WTC11 (cell line): ENCODE results near the gene TMEM150A. TPM values are rescaled to one million over a fixed set of nuclear protein-coding genes. Genes with fewer than 3 reads are reported as not detected.

Source experiments
- ATAC-seq: fragments of 200-7000 bp; cut with Tn5 transposase; 2 replicates; pipeline ENCODE4 v1.10.0; 2021; ENCODE audit warnings: mild to moderate bottlenecking, moderate library complexity
- CTCF ChIA-PET: fragments of 300-600 bp; sonication (Branson Sonifier 250); formaldehyde crosslinking; loops from one replicate; lab custom pipeline; 2021; ENCODE audit warnings: antibody characterized with exemption; lab: Charles Lee
- POLR2A ChIA-PET: fragments of 350-600 bp; sonication (Branson Sonifier 250); formaldehyde crosslinking; loops from one replicate; lab custom pipeline; 2021; ENCODE audit warnings: antibody characterized with exemption; lab: Charles Lee
- DNase-seq: peaks from one replicate; pipeline ENCODE4 v3.0.0; 2021; ENCODE audit warnings: low spot score
- H3K27ac Mint-ChIP-seq: 2 replicates; pipeline ENCODE4 v1.8.0; 2021; ENCODE audit warnings: mixed read lengths
- H3K27me3 Mint-ChIP-seq: 2 replicates; pipeline ENCODE4 v1.8.0; 2021; ENCODE audit warnings: low read depth, mild to moderate bottlenecking, moderate library complexity, mixed read lengths
- H3K36me3 Mint-ChIP-seq: 2 replicates; pipeline ENCODE4 v1.8.0; 2021; ENCODE audit warnings: mixed read lengths
- H3K4me1 Mint-ChIP-seq: 2 replicates; pipeline ENCODE4 v1.8.0; 2022; ENCODE audit warnings: mixed read lengths
- H3K4me3 Mint-ChIP-seq: 2 replicates; pipeline ENCODE4 v1.8.0; 2021; ENCODE audit warnings: mild to moderate bottlenecking, moderate library complexity, mixed read lengths
- H3K9me3 Mint-ChIP-seq: 2 replicates; pipeline ENCODE4 v1.8.0; 2021; ENCODE audit warnings: mixed read lengths
- ARID4B ChIP-seq: sonication (generic); formaldehyde crosslinking; IDR thresholded peaks from 2 replicates; pipeline ENCODE4 v1.8.0; 2023; ENCODE audit warnings: missing genetic modification reagents, mild to moderate bottlenecking, borderline replicate concordance
- E2F5 ChIP-seq: sonication (generic); formaldehyde crosslinking; IDR thresholded peaks from 2 replicates; pipeline ENCODE4 v1.8.1; 2022; ENCODE audit warnings: mild to moderate bottlenecking, moderate library complexity, missing genetic modification reagents
- FOXJ3 ChIP-seq: sonication (generic); formaldehyde crosslinking; IDR thresholded peaks from 2 replicates; pipeline ENCODE4 v1.9.0; 2021; ENCODE audit warnings: missing genetic modification reagents, mild to moderate bottlenecking, borderline replicate concordance
- FOXK1 ChIP-seq: sonication (generic); formaldehyde crosslinking; IDR thresholded peaks from 2 replicates; pipeline ENCODE4 v1.8.0; 2022; ENCODE audit warnings: mild to moderate bottlenecking, moderate library complexity, missing genetic modification reagents
- FOXP1 ChIP-seq: sonication (generic); formaldehyde crosslinking; IDR thresholded peaks from 2 replicates; pipeline ENCODE4 v1.8.0; 2022; ENCODE audit warnings: missing genetic modification reagents, mild to moderate bottlenecking, moderate library complexity, borderline replicate concordance
- GABPB1 ChIP-seq: sonication (generic); formaldehyde crosslinking; IDR thresholded peaks from 2 replicates; pipeline ENCODE4 v1.8.1; 2023; ENCODE audit warnings: mild to moderate bottlenecking, missing genetic modification reagents
- IRF2 ChIP-seq: sonication (generic); formaldehyde crosslinking; IDR thresholded peaks from 2 replicates; pipeline ENCODE4 v1.8.0; 2022; ENCODE audit warnings: low read depth, missing genetic modification reagents, borderline replicate concordance
- NFE2L1 ChIP-seq: sonication (generic); formaldehyde crosslinking; IDR thresholded peaks from 2 replicates; pipeline ENCODE4 v1.8.1; 2023; ENCODE audit warnings: missing genetic modification reagents
- NFYB ChIP-seq: sonication (generic); formaldehyde crosslinking; conservative IDR thresholded peaks from 2 replicates; pipeline ENCODE4 v1.8.0; 2022; ENCODE audit warnings: low read depth, missing genetic modification reagents
- NR1H2 ChIP-seq: sonication (generic); formaldehyde crosslinking; IDR thresholded peaks from 2 replicates; pipeline ENCODE4 v1.9.0; 2021; ENCODE audit warnings: mild to moderate bottlenecking, moderate library complexity, missing genetic modification reagents
- RORB ChIP-seq: fragments of 250-450 bp; sonication (Bioruptor Pico); IDR thresholded peaks from 2 replicates; pipeline ENCODE4 v1.9.0; 2021; ENCODE audit warnings: mild to moderate bottlenecking
- SOX15 ChIP-seq: fragments of 250-450 bp; sonication (Bioruptor Pico); IDR thresholded peaks from 2 replicates; pipeline ENCODE4 v1.9.0; 2021; ENCODE audit warnings: mild to moderate bottlenecking
- STAT6 ChIP-seq: sonication (generic); formaldehyde crosslinking; conservative IDR thresholded peaks from 2 replicates; pipeline ENCODE4 v1.8.1; 2023; ENCODE audit warnings: mild to moderate bottlenecking, low read depth, missing genetic modification reagents, moderate library complexity
- TCF7 ChIP-seq: sonication (generic); formaldehyde crosslinking; IDR thresholded peaks from 2 replicates; pipeline ENCODE4 v1.8.0; 2022; ENCODE audit warnings: mild to moderate bottlenecking, low read depth, missing genetic modification reagents, moderate library complexity
- TEAD4 ChIP-seq: sonication (generic); formaldehyde crosslinking; IDR thresholded peaks from 2 replicates; pipeline ENCODE4 v1.8.0; 2022; ENCODE audit warnings: mild to moderate bottlenecking, missing genetic modification reagents
- ZBTB21 ChIP-seq: sonication (generic); formaldehyde crosslinking; IDR thresholded peaks from 2 replicates; pipeline ENCODE4 v1.8.1; 2023; ENCODE audit warnings: mild to moderate bottlenecking, missing genetic modification reagents, borderline replicate concordance
- ZNF121 ChIP-seq: sonication (generic); formaldehyde crosslinking; IDR thresholded peaks from 2 replicates; pipeline ENCODE4 v1.8.0; 2023; ENCODE audit warnings: missing genetic modification reagents
- ZNF138 ChIP-seq: sonication (generic); formaldehyde crosslinking; conservative IDR thresholded peaks from 2 replicates; pipeline ENCODE4 v1.8.1; 2022; ENCODE audit warnings: mild to moderate bottlenecking, moderate library complexity, missing genetic modification reagents
- ZNF416 ChIP-seq: fragments of 250-450 bp; sonication (Bioruptor Pico); IDR thresholded peaks from 2 replicates; pipeline ENCODE4 v1.9.0; 2021; ENCODE audit warnings: mild to moderate bottlenecking, inconsistent platforms
- total RNA-seq: library from RNA; stranded (reverse); gene quantifications from 3 replicates; pipeline ENCODE4 v1.2.3, GENCODE V29; 2021
- TF ChIP-seq, protein P1 (sequence below): fragments of 250-450 bp; sonication (Bioruptor Pico); IDR thresholded peaks from 2 replicates; pipeline ENCODE4 v2.1.2; 2022; ENCODE audit warnings: mild to moderate bottlenecking, moderate library complexity

Gene TMEM150A
- total RNA-seq, 1 experiment from 2014 or later, result 20.9 TPM

GRCh38 chr2:85635636-85636035 lies 33.1 kb upstream of the TMEM150A start (continued):
- TF ChIP-seq TCF7 (CRISPR knock-in tag), result no peak

GRCh38 chr2:85635011-85635410 lies 32.5 kb upstream of the TMEM150A start:
- POLR2A ChIA-PET, result interaction anchor here (0.7 kb wide), 1 partner anchor 155 kb away, joined by 3 read pairs; no protein-coding TSS in a partner anchor
- H3K27me3 Mint-ChIP-seq, result no peaks in the 10 kb centered on the region
- no peak overlapping the region for H3K4me3 Mint-ChIP-seq
- DNase-seq, result no peak
- peaks cover 70% of the 10 kb centered on the region for H3K36me3 Mint-ChIP-seq
- H3K9me3 Mint-ChIP-seq, result no peaks in the 10 kb centered on the region
- TF ChIP-seq GABPB1 (CRISPR knock-in tag), result no peak
- TF ChIP-seq E2F5 (CRISPR knock-in tag), result no peak
- no peak for TF ChIP-seq SOX15
- TF ChIP-seq ZNF121 (CRISPR knock-in tag), result no peak
- no peak for TF ChIP-seq ZBTB21 (CRISPR knock-in tag)
- TF ChIP-seq NFE2L1 (CRISPR knock-in tag), result no peak
- TF ChIP-seq FOXK1 (CRISPR knock-in tag), result no peak
- TF ChIP-seq FOXJ3 (CRISPR knock-in tag), result no peak
- no peak for TF ChIP-seq NFYB (CRISPR knock-in tag)
- TF ChIP-seq NR1H2 (CRISPR knock-in tag), result no peak
- TF ChIP-seq TEAD4 (CRISPR knock-in tag), result no peak
- TF ChIP-seq STAT6, result no peak
- TF ChIP-seq, all 79 proteins: peak for 0
- CTCF ChIA-PET, result interaction anchor here (3.3 kb wide), 1 partner anchor 18 kb away, joined by 19 read pairs; no protein-coding TSS in a partner anchor
- Mint-ChIP-seq H3K4me1 (no peaks in the 10 kb centered on the region), H3K27ac (no peak overlapping the region; the same call in 1 of the 2 replicates)
- no peak for ATAC-seq

GRCh38 chr2:85631316-85631715 lies 28.8 kb upstream of the TMEM150A start:
- TF ChIP-seq FOXP1 (no peak), ZNF416 (no peak), SOX15 (no peak), RORB (CRISPR knock-in tag) (no peak), IRF2 (CRISPR knock-in tag) (no peak), ZNF138 (CRISPR knock-in tag) (no peak), ARID4B (CRISPR knock-in tag) (no peak)
- TF ChIP-seq, protein P1, sequence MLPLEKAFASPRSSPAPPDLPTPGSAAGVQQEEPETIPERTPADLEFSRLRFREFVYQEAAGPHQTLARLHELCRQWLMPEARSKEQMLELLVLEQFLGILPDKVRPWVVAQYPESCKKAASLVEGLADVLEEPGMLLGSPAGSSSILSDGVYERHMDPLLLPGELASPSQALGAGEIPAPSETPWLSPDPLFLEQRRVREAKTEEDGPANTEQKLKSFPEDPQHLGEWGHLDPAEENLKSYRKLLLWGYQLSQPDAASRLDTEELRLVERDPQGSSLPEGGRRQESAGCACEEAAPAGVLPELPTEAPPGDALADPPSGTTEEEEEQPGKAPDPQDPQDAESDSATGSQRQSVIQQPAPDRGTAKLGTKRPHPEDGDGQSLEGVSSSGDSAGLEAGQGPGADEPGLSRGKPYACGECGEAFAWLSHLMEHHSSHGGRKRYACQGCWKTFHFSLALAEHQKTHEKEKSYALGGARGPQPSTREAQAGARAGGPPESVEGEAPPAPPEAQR (CRISPR knock-in tag), result no peak
- TF ChIP-seq, all 79 proteins: peak for 0
- Mint-ChIP-seq H3K9me3 (no peaks in the 10 kb centered on the region), H3K36me3 (peaks cover 80% of the 10 kb centered on the region), H3K4me1 (no peaks in the 10 kb centered on the region), H3K4me3 (no peak overlapping the region), H3K27me3 (no peaks in the 10 kb centered on the region), H3K27ac (no peak overlapping the region)
- no peak for ATAC-seq
- DNase-seq, result no peak
- POLR2A ChIA-PET, result no interaction called here
- CTCF ChIA-PET, result interaction anchor here (0.7 kb wide), 1 partner anchor 848 kb away, joined by 4 read pairs; no protein-coding TSS in a partner anchor
